HG03025 (cell line): ENCODE measurements around the gene BCCIP.

Experiments
- ATAC-seq: cut with Tn5 transposase; IDR thresholded peaks from one replicate; pipeline ENCODE4 v1.9.1; 2021; ENCODE audit warnings: mild to moderate bottlenecking, moderate library complexity; ENCODE audit not compliant: unreplicated experiment, low FRiP score

The BCCIP gene

DNA sequence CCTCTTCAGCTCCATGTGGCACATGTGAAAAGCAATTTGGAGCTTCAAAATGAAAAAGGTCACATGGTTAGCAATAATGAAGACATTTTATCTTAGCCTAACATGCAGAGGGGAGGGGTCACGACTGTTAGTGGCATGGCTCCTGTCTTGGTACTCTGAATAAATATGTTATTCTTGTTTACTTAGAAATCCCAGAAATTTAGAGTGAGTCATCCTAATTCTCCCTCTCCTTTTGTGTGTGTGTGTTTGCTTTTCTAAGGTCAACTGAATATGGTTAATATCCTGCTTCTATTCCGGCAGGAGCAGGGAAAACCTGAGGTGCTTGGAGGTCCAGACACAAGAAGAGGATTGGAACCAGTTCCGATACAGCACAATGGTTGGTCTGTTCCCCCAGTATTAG, 17.6 kb downstream of the BCCIP start:
- ATAC-seq = no peak

DNA sequence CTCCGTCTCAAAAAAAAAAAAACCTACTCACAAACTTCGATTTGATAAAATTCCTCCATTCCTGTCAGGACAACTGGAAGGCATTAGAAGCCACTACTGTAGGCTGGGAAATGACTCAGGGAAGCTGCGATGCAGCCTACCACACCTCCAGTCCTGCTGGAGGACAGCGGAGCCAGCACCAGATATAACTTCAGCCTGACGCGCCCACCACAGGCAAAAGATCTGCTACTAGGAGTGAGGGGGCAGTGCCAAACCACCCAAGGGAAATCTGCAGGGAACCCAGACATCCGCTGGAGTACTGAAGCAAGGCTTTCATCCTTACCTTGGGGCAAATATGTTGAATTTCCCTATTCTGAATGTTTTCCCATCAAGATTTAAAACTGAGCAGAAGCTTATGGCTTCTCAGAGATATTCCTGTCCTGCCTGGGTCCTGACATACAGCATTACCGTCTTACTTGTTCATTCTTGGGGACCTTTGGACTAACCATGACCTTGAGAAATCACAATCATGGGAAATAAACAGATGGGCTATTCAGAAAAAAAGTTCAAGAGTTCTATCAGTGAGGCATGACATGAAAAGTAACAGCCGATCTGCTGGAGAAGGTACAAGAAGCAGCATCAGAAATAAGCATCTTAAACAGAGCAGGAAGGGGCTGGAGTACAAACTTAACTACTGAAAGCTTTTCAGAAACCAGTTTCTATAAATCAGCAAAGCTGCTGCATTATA, 20.4 kb downstream of the BCCIP start:
- no peak for ATAC-seq

DNA sequence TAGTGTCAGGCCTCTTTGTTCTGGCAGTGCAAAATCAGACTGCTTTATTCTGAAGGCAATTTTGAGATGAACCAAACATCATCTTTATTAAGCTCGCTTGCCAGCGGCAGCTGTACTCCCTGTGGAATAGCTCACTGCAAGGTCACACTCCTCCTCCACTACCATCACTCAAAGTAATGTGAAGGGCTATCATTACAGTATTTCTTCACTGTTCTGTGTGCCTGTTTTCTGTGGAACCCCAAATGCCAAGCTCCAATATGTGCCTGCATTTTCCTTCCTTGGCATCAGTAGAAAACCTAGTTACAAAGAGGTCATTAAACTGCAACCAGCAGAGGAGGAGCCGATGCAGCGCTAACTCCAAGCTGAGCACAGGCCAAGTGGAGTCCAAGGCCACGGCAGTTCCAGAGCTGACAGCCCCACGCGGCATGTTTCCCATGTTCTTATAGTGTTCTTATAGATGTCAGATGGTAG, 21.4 kb downstream of the BCCIP start:
- ATAC-seq = no peak

DNA sequence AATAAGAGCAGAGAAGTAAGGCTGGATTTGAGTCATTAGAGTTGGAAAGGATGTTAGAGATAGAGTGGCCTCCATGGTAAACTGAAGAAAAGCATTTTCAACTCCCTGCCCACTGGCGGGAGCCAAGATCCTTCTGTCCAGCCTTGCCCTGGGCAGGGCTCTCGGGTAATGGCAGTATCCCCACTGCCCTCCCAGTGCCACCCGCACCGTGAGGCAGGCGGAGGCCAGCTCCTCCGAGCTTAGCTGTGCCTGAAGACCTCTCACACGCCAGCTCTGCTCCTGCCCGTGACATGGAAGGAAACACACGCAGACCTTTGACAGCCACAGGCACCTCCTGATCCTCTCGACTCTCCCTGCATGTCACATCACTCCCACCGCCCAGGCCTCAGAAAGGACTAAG, 22.3 kb downstream of the BCCIP start:
- no peak for ATAC-seq

DNA sequence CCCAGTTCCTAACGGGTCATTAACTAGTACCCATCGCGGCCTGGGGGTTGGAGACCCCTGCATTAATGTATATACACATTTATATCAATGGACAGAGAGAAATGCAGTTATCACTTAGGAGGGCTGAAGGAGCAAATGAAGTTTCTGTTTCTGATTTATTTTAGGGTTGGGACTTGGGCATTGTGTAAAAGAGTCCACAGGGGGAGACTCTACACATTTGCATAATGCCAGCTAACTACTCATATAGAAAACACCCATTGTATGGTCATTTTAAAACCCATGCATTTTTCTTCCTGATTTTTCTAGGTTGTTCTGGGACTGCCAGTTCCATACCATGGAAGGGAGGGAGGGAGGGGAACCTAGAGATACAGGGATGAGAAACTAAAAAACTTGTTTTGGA, 23.5 kb downstream of the BCCIP start:
- ATAC-seq = no peak

DNA sequence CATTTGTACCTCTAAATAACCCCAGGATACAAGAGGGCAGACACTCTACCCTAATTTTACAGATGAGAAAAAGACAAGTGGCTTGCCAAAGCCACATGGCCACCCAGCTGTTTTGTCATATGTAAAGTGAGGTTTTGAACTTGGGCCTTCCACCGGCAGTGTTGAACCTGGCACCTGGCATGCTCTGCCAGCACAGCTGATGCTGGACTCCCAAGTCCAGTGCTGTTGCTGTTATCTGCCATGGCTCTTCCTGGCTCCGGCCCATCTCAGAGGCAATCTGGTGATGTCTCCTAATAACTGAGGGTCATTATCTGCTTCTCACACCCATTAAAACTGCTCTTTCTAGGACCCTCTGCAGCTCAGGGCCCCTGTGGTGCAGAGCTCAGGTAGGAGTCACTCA, 25.0 kb downstream of the BCCIP start:
- no peak for ATAC-seq

DNA sequence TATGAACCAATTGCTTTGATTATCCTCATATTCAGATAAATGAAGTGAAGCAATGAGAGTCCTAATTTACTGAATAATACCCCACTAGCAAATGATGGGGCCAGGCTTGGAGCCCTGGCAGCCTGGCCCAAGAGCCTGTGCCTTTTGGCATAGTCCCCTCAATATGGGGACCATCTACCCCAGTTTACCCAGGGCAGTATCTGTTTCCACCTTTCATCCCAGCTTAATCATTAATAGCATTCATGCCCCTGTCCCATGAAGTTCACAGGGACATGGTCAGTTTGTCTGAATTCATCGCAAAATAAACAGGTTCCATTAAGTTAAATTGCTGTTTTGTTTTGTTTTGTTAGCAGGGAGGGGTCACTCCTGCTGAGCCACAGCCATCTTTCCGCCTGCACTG, 25.5 kb downstream of the BCCIP start:
- ATAC-seq = no peak

DNA sequence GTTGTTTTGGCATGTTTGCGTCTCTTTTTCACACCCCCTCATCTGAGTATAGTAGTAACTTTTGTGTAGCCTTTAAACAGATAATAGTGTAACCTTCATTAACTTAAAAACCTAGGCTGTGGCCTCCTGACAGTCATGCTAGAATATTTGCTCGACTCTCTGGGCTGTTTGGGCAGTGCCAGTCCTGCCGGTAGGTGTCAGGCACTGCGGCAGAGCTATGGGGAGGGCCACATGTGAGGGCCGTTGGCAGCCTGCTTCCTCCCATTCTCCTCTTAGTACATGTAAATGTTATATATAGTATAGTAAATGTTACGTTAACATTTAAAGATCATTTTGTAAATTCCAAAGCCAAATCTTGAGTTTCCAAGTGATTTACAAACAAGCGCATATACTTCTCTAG, 26.1 kb downstream of the BCCIP start:
- ATAC-seq = no peak

DNA sequence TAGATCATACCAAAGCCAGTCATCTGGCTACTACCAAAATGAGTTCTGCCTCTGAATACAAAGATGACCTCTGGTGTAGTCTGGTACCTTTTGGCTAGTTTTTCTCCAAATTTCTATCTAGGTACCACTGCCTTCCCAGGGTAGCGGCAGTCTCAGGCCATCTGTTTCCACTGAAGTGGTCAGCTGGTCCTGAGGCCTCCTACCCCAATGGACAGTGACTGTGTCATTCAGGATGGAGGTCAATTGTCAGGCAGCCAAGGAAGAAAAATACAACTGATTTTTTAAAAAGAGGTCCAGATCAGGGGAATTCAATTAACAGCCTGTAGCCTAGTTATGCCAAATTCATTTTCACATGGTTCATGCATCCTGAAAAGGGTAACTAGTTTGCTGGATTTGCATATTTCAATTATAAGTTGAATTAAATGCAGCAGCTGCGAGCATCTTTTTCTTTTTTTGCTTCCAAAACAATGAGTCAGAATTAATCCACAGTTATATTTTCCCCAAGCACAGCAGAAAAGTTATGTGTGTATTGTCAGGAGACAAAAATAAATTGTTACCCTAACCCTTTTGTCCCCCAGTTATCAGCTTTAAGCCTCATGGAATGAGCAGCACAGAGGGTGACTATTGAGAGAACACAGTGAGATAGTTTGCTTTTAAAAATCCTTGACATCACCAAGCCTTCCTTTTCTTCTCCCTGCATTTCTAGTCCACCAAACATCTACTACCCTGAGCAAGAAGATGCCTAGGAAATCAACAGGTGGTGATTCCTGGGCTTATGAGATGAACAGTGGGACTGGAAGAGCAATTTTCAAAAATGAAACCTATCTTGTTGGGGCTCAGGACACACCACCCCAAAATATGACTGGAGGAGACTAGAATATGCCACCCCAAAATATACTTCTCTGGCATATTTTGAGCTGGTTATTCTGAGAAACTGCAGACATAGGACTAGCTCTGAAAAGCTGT, 27.7 kb downstream of the BCCIP start:
- no peak for ATAC-seq

DNA sequence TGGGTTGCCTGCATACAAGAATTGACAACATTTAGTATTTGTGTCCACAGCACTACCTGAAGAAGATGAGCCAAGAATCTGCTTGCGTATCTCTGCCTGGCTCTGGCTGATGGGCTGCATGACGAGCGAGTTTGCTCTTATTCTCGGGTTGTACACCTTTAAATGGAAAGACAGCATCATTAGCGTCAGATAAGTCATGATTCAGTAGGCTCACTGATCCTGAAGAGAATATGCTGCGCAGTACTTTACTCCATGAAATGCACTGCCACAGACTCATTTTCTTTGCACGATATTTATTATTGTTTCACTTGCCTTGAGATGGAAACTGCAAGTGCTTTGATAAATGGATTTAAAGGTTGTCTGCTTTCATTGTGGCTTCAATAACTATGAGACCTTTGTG, 29.1 kb downstream of the BCCIP start:
- ATAC-seq = no peak

DNA sequence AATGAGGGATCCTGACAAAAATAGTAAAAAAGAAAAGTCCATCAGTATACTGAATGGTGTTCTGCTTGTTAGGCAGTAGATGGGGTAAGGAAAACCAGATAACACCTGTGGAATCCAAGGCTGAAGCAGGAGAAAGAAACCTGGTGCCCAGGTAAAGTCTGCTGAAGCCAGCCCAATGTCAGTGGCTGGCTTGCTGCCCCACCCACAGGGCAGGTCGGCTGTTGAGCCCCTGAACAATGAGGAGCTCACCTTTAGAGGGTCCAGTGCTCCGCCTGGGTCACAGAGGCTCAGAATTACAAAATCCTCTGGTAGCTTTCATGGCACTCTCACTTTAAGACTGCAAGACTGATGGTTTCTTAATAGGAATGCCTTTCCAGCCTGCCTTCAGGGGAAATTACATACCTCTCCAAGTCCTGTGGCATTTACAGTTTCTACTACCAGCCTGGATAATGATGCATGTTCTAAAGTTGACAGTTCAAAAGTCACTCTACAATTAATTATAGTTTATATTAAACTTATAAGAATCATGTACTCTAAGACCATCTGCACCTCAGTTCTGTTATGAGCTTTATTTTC, 33.9 kb downstream of the BCCIP start:
- no peak for ATAC-seq

DNA sequence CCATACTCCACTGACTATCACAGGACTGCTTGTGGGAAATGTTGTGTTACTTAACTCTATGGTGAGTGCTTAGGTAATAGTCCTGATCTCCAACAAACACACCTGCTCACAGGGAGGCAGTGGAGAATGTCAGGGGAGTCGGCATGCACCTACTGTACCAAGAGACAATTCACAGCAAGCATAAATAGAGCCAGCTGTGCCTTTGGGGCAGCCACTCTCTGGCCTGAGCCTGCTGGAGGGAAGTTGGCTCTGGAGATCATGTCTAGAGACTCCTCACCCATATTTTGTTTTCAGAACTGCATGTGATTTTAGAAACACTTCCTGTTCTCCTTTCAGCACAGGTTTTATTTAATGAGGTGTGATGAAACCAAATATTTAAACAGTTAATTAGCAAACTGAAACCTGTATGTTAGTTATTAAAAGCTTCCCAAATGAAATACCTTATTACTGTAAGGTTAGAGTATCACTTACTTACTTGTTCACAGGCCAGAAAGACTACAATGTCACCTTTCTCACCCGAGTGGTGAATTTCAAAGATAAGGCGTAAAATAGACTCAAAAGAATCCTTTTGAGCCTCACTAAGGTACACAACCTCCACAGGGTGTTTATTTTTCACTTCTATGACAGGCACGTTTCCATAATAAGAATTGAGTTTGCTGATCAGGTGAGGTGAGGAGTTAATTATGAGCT, 35.9 kb downstream of the BCCIP start:
- ATAC-seq = no peak

DNA sequence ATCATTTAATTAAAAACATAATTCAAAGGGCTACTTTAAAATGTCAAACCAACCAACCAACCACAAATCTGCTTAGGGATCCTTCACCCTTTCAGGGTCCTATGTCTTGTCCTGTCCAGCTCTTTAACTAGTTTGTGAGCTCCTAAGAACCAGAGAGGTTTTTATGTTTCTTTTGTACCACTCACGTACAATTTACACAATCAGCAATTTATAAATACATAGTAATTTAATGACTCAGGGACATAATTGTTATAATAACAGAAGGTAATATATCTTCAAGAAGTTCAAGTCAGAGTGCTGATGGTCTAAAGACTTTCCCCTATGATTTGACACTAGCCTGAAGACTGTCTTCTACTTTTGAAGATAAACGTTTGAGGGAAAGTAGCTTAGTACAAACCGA, 41.8 kb downstream of the BCCIP start:
- ATAC-seq = no peak

DNA sequence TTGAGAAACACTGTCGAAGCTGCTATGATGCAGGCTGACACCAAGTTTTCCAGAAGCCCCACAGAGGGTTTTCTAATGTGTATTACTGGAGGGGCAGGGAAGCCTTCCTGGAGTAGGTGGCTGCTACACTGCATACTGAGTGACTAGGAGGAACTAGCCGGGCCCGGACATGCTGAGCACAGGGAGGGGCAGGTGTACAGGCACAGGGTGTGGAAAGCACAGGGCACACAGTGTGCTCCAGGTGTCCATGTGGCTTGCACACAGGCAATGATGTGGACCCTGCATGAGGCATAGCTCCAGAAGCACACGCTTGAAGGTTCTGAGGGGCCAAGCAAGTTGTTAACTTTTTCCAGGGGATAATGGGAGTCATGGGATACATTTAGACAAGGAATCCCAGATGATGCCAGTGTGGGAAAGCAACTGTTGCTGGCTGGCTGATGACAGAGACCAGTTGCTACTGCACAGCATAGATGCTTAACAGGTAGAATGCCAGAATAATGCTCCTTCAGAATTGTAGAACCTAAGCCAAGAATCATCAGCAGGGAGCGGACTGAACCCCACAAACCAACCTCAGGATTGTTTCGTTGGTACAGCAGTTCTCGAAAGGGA, 43.2 kb downstream of the BCCIP start:
- ATAC-seq = no peak

DNA sequence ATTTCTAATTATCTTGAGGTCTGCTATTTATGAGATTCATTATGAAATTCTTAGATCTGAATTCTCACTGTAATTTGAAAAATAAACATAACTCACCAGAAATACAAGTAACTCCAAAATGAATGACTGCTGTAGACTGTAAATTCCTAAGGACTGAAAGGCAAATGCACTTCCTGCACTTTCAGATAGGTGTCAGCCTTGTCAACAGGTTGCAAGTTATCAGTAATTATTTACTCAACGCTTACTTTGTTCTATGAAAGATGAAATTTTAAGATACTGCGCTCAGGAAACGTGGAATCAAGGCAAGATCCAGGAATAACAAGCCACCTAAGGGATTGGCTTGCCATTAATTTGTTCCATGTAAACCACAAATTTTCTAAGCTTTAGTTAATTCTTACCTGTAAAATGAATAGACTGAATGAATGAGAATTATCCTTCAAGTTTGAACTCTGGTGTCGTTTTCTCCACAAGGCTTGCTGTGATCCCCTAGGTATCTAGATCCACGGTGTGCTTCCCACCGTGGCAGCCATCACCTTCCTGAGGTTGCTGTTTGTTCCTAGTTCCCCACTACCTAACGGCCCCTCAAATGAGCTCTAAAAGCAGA, 45.1 kb downstream of the BCCIP start:
- ATAC-seq = no peak

DNA sequence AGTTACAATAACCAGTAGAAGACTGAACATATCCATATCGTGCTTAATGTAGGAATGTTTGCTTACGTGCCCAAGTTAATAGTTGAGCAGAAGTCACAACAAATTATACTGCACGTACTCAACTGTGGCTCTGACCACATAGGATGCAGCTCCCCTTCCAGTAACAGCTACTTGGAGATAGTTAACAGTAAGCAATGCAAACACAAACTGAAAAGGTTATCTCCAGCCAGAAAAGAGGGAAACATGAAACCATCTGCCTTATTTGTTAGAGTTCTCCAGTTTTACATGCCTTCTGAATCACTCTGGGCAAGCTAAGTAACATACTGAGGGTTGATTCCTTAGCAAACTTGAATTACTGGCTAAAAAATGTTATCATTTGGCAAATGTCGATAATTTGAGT, 48.0 kb downstream of the BCCIP start:
- no peak for ATAC-seq

DNA sequence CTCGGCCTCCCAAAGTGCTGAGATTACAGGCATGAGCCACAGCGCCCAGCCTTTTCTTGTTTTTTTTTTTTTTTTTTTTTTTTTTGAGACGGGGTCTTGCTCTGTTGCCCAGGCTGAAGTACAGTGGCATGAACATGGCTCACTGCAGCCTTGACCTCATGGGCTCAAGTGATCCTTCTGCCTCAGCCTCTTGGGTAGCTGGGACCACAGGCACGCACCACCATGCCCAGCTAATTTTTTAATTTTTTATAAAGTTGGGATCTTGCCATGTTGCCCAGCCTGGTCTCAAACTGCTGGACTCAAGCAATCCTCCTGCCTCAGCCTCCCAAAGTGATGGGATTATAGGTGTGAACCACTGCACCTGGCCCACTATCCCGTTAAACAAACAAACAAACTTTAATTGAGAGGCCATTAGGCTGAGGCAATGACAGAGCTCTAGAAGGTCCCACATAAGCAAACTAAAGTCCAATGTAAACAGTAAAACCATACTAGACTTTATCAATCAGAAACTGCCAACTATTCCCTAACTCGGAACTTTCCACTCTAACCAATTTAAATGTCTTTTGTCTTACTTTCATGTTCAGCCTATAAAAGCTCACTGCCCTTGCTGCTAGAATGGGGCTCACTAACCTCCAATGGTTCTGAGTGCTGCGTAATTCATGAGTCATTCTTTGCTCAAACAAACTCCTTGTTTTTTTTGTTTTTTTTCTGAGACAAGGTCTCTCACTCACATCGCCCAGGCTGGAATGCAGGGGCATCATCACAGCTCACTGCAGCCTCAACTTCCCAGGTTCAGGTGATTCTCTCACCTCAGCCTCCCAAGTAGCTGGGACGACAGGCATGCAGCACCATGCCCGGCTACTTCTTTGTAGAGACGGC, 55.9 kb downstream of the BCCIP start:
- ATAC-seq = no peak

DNA sequence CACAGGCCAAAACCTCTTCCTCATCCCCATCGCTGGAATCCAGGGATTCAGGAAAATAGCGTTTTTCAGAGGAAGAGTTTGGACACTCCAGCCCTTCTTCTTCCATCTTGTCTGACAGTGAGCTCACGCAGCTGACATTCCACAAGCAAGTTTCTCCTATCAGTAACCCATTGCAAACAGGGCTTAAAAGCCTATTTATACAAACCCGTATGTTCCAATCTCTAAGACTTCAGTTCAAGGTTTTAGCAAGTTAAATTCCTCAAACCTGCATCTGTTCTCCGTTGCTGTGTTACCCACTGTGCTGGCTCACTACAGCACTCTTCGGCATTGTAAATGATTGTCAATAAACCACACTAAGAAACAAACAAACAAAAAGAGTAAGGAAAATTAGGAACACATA, 57.4 kb downstream of the BCCIP start:
- ATAC-seq = no peak

DNA sequence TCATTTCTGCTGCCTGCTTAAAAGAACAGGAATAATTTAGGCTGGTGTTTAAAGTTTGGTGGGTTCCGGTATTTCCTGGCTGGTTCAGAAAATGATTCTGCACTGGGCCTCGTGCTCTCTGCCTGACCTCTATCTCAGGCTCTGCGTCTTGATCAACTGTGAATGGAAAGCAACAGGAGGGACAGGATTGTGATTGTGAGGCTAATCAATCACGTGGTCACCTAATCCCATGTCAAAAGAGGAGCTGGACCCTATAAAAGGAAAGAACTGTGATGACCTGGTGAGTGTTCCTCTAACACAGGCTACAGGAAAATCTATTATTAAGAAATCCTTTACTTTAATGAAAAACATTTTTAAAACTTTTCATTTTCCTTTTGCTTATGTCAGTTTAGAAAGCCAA, 57.8 kb downstream of the BCCIP start, which contains the start of gene DHX32:
TSS of gene DHX32 (minus strand) at position 101 of the 400 bp plus-strand sequence. CDS start 468 bp downstream, outside the sequence.
- no peak for ATAC-seq
